SK-N-SH (cell line): ENCODE results near the gene MVP. TPM values are rescaled to one million over a fixed set of nuclear protein-coding genes. Genes with fewer than 3 reads are reported as not detected.

Experiments
- CTCF ChIA-PET: fragments of 300-600, 350-600 bp; formaldehyde crosslinking; extraction: SDS; loops from one replicate; lab custom pipeline; 2021; lab: Yijun Ruan, JAX
- POLR2A ChIA-PET: fragments of 350-600 bp; sonication (Branson Sonifier 250); formaldehyde crosslinking; extraction: SDS; loops from one replicate; lab custom pipeline; 2020; ENCODE audit warnings: antibody characterized with exemption, inconsistent platforms; lab: Yijun Ruan, JAX
- DNase-seq: peaks from one replicate; pipeline ENCODE4 v3.0.0; 2012
- H2AFZ ChIP-seq: fragments of 200-600 bp; sonication (generic); 2 replicates; pipeline ENCODE4 v1.8.1; 2016; ENCODE audit warnings: antibody characterized with exemption, mild to moderate bottlenecking, low read depth
- H3F3A ChIP-seq: fragments of 200-600 bp; sonication (generic); replicated peaks from 2 replicates; pipeline ENCODE3; 2016; ENCODE audit warnings: antibody characterized with exemption, mild to moderate bottlenecking; ENCODE audit not compliant: insufficient read depth
- H3K27ac ChIP-seq, 2 experiments: fragments of 200-500 bp in 1 of 2; fragments of 200-600 bp in 1 of 2; sonication (Bioruptor generic) in 1 of 2; sonication (generic), shearing (Covaris generic) in 1 of 2; 2 replicates each; pipeline versions ENCODE4 v1.5.1 to v1.6.1; 2014 to 2016; ENCODE audit warnings: low read depth in 2 of 2, inconsistent platforms in 1 of 2, low read length in 1 of 2, mild to moderate bottlenecking in 1 of 2, mixed read lengths in 1 of 2
- H3K27me3 ChIP-seq: fragments of 200-600 bp; sonication (generic), shearing (Covaris generic); 2 replicates; pipeline ENCODE4 v1.6.1; 2016; ENCODE audit warnings: mixed run types; ENCODE audit not compliant: insufficient read depth
- H3K36me3 ChIP-seq, 2 experiments: fragments of 200-500 bp in 1 of 2; fragments of 200-600 bp in 1 of 2; sonication (Bioruptor generic) in 1 of 2; sonication (generic) in 1 of 2; replicated peaks in 1 of 2; 2 replicates each; pipeline versions ENCODE3 to v1.5.1; 2014 to 2016; ENCODE audit warnings: low read length in 1 of 2, mild to moderate bottlenecking in 1 of 2; ENCODE audit not compliant: insufficient read depth in 2 of 2, control insufficient read depth in 1 of 2
- H3K4me1 ChIP-seq, 2 experiments: fragments of 200-500 bp in 1 of 2; fragments of 200-600 bp in 1 of 2; sonication (Bioruptor generic) in 1 of 2; sonication (generic), shearing (Covaris generic) in 1 of 2; 2 replicates each; pipeline versions ENCODE4 v1.5.1 to v1.6.1; 2014 to 2016; ENCODE audit warnings: low read depth in 1 of 2, low read length in 1 of 2, mixed run types in 1 of 2; ENCODE audit not compliant: insufficient read depth in 2 of 2, control insufficient read depth in 1 of 2
- H3K4me2 ChIP-seq: fragments of 200-600 bp; sonication (generic), shearing (Covaris generic); 2 replicates; pipeline ENCODE4 v1.6.1; 2017; ENCODE audit warnings: mixed run types
- H3K4me3 ChIP-seq, 2 experiments: fragments of 200-500 bp in 1 of 2; fragments of 200-600 bp in 1 of 2; sonication (Bioruptor generic) in 1 of 2; sonication (generic), shearing (Covaris generic) in 1 of 2; 2 replicates each; pipeline versions ENCODE4 v1.5.1 to v1.8.1; 2014 to 2016; ENCODE audit warnings: low read depth in 2 of 2, inconsistent platforms in 1 of 2, low read length in 1 of 2, mild to moderate bottlenecking in 1 of 2, mixed read lengths in 1 of 2, moderate library complexity in 1 of 2
- H3K79me2 ChIP-seq: fragments of 200-600 bp; sonication (generic); 2 replicates; pipeline ENCODE4 v1.8.1; 2017; ENCODE audit warnings: mild to moderate bottlenecking; ENCODE audit not compliant: insufficient read depth
- H3K9ac ChIP-seq: fragments of 200-600 bp; sonication (generic); 2 replicates; pipeline ENCODE4 v1.6.1; 2017; ENCODE audit warnings: mixed run types
- H3K9me2 ChIP-seq: fragments of 200-600 bp; sonication (generic); 2 replicates; pipeline ENCODE4 v1.6.1; 2017; ENCODE audit warnings: mixed run types
- H3K9me3 ChIP-seq: fragments of 200-600 bp; sonication (generic); 2 replicates; pipeline ENCODE4 v1.6.1; 2017; ENCODE audit warnings: mixed run types, mild to moderate bottlenecking, moderate library complexity
- H4K20me1 ChIP-seq: fragments of 200-600 bp; sonication (generic); 2 replicates; pipeline ENCODE4 v1.6.1; 2017; ENCODE audit warnings: mild to moderate bottlenecking, mixed run types; ENCODE audit not compliant: insufficient read depth
- CTCF ChIP-seq: fragments of 200-600 bp; sonication (generic); IDR thresholded peaks from 2 replicates; pipeline ENCODE4 v1.6.1; 2017; ENCODE audit warnings: antibody characterized with exemption, mild to moderate bottlenecking, moderate library complexity
- FOSL2 ChIP-seq: IDR thresholded peaks from 2 replicates; pipeline ENCODE4 v1.4.0; 2012; ENCODE audit warnings: low read depth, mild to moderate bottlenecking, moderate library complexity, borderline replicate concordance
- FOXM1 ChIP-seq: IDR thresholded peaks from 2 replicates; pipeline ENCODE4 v1.4.0; 2012; ENCODE audit warnings: low read depth, mild to moderate bottlenecking
- GABPA ChIP-seq: IDR thresholded peaks from 2 replicates; pipeline ENCODE4 v1.4.0; 2012; ENCODE audit warnings: low read depth, mild to moderate bottlenecking
- POLR2AphosphoS5 ChIP-seq: IDR thresholded peaks from 2 replicates; pipeline ENCODE4 v1.6.1; 2012; ENCODE audit warnings: low read depth, low read length
- REST ChIP-seq: IDR thresholded peaks from 2 replicates; pipeline ENCODE4 v1.6.1; 2012; ENCODE audit warnings: mild to moderate bottlenecking, low read depth, low read length, moderate library complexity
- TCF12 ChIP-seq: IDR thresholded peaks from 2 replicates; pipeline ENCODE4 v1.4.0; 2012
- USF1 ChIP-seq: IDR thresholded peaks from 2 replicates; pipeline ENCODE4 v1.4.0; 2012; ENCODE audit warnings: low read depth, borderline replicate concordance
- WGBS: methylation state at CpG from one replicate; pipeline ENCODE4 v1.1.6; 2017; ENCODE audit warnings: low lambda C conversion rate; 5-methylcytosine and 5-hydroxymethylcytosine counted together
- polyA plus RNA-seq, 3 experiments: library from polyadenylated mRNA; depleted of rRNA; stranded (reverse); fragments of >200 nt; gene quantifications; 2 replicates each; pipeline ENCODE4 v1.2.3, GENCODE V29; 2012

Gene MVP
- polyA plus RNA-seq, 1 of the 3 experiments (the other 2 are of a cell fraction) = 222 TPM

- H3F3A ChIP-seq = peaks cover 8% of the 10 kb centered on the region
- H3K9me3 ChIP-seq = no peaks in the 10 kb centered on the region
- H3K79me2 ChIP-seq = no peaks in the 10 kb centered on the region; the same call in 1 of the 2 replicates
These were observed 19.6 kb downstream of the MVP start for GRCh38 chr16:29839822-29840221.

More at GRCh38 chr16:29839822-29840221, 19.6 kb downstream of the MVP start:
- H3K4me2 ChIP-seq = no peak overlapping the region
- POLR2A ChIA-PET = interaction anchor here (0.6 kb wide), 1 partner anchor 39 kb away, joined by 3 read pairs; no protein-coding TSS in a partner anchor
- no peaks in the 10 kb centered on the region for H3K27me3 ChIP-seq
- DNase-seq = no peak
- no peaks in the 10 kb centered on the region for H3K9me2 ChIP-seq
- H2AFZ ChIP-seq = no peak overlapping the region
- no peak overlapping the region for H3K9ac ChIP-seq
- H4K20me1 ChIP-seq = no peaks in the 10 kb centered on the region
- H3K27ac ChIP-seq = no peak overlapping the region
- H3K4me1 ChIP-seq = no peaks in the 10 kb centered on the region
- CTCF ChIA-PET = interaction anchor here (0.6 to 3.1 kb wide), 3 partner anchors 9 to 104 kb away, joined by 3 to 23 read pairs (median 4); no protein-coding TSS in a partner anchor
- 88% methylated on average over 2 of the region's 6 CpGs for WGBS
- H3K36me3 ChIP-seq = peaks cover 34 to 40% of the 10 kb centered on the region in 2 experiments
- no peak overlapping the region for H3K4me3 ChIP-seq
- TF ChIP-seq REST (no peak), CTCF (no peak), USF1 (no peak), FOSL2 (no peak), GABPA (no peak), POLR2AphosphoS5 (no peak), FOXM1 (no peak), TCF12 (no peak)
- TF ChIP-seq, all 33 proteins: peak for 0
